Activated CD8-positive, alpha-beta T cell treated with anti-CD3 and anti-CD28 coated beads, Interleukin-2, amount 10 ng/mL, durations not matched to agents 7 days and 5 days (primary cell): ENCODE measurements around the gene ZBTB17. TPM values are rescaled to one million over a fixed set of nuclear protein-coding genes. Genes with fewer than 3 reads are reported as not detected.
"Not testable (repeated sequence)": the region's sequence is repeated elsewhere in the genome, so short reads cannot be mapped to it uniquely, and the experiment has no call there.

Experiments
- ATAC-seq: fragments of 150-1000 bp; cut with Tn5 transposase; one replicate; pipeline ENCODE4 v1.10.0; 2021; ENCODE audit warnings: moderate library complexity
- CTCF ChIA-PET: fragments of 350-600 bp; sonication (Branson Sonifier 250); formaldehyde crosslinking; loops from one replicate; lab custom pipeline; 2021; ENCODE audit warnings: antibody characterized with exemption; lab: Charles Lee
- POLR2A ChIA-PET: fragments of 350-600 bp; sonication (Branson Sonifier 250); formaldehyde crosslinking; loops from one replicate; lab custom pipeline; 2021; ENCODE audit warnings: antibody characterized with exemption; lab: Charles Lee
- DNase-seq: peaks from one replicate; pipeline ENCODE4 v3.0.0-alpha.2; 2020
- H3K27ac Mint-ChIP-seq: one replicate; pipeline ENCODE4 v1.8.0; 2021; ENCODE audit warnings: mild to moderate bottlenecking, mixed read lengths
- H3K27me3 Mint-ChIP-seq: one replicate; pipeline ENCODE4 v1.8.0; 2021; ENCODE audit warnings: low read depth, mixed read lengths
- H3K36me3 Mint-ChIP-seq: one replicate; pipeline ENCODE4 v1.8.0; 2021; ENCODE audit warnings: low read depth, mixed read lengths
- H3K4me1 Mint-ChIP-seq: one replicate; pipeline ENCODE4 v1.8.0; 2021; ENCODE audit warnings: low read depth, mixed read lengths
- H3K4me3 Mint-ChIP-seq: one replicate; pipeline ENCODE4 v1.8.0; 2021; ENCODE audit warnings: mild to moderate bottlenecking, mixed read lengths
- H3K9me3 Mint-ChIP-seq: one replicate; pipeline ENCODE4 v1.8.0; 2022; ENCODE audit warnings: mixed read lengths; ENCODE audit not compliant: insufficient read depth
- total RNA-seq, 2 experiments: library from RNA; stranded (reverse); gene quantifications; one replicate each; pipeline ENCODE4 v1.2.3, GENCODE V29; 2021

The ZBTB17 gene
- total RNA-seq, 2 experiments from 2014 or later = 32.3 to 33.3 TPM

DNA sequence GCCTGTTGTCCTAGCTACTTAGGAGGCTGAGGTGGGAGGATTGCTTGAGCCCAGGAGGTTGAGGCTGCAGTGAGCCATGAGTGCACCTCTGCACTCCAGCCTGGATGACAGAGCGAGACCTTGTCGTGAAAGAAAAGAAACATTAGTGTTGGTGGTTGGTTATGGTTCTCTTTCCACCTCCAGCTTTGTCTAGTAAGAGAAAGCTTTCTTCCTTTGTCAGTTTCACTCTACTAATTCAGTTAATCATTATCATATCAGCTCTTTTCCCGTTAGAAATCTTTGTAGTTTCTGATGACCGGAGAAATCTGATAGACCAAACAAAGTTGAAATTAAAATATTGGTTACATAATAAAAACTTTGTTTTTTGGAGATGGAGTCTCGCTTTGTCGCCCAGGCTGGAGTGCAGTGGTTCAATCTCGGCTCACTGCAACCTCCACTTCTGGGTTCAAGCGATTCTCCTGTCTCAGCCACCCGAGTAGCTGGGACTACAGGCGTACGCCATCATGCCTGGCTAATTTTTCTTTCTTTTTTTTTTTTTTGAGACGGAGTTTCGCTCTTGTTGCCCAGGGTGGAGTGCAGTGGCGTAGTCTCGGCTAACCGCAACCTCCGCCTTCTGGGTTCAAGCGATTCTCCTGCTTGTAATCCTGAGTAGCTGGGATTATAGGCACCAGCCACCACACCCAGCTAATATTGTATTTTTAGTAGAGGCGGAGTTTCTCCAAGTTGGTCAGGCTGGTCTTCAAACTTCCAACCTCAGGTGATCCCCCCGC lies 78.9 kb downstream of the ZBTB17 start:
- Mint-ChIP-seq H3K36me3 (peaks cover 25% of the 10 kb centered on the region), H3K4me1 (peaks cover 35% of the 10 kb centered on the region)
- H3K27me3 Mint-ChIP-seq, H3K27ac Mint-ChIP-seq, CTCF ChIA-PET, H3K9me3 Mint-ChIP-seq, ATAC-seq, DNase-seq, POLR2A ChIA-PET, H3K4me3 Mint-ChIP-seq: not testable (repeated sequence)

DNA sequence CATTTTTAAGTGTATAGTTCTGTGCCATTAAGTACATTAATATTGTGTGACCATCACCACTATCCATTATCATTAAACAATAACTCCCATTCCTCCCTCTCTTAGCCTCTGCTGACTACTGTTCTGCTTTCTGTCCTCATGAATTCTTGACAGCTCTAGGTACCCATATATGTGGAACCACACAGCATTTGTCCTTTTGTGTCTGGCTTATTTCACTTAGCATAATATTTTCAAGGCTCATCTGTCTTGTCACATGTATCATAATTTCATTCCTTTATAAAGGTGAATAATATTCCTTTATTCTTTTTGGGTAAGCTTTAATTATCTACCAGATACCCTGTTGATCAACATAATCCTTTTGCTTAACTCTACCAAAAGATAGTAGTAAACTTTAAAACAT lies 80.7 kb downstream of the ZBTB17 start:
- H3K9me3 Mint-ChIP-seq = no peaks in the 10 kb centered on the region
- POLR2A ChIA-PET = no interaction called here
- peaks cover 24% of the 10 kb centered on the region for H3K4me1 Mint-ChIP-seq
- CTCF ChIA-PET = no interaction called here
- no peaks in the 10 kb centered on the region for H3K27me3 Mint-ChIP-seq
- ATAC-seq = no peak
- DNase-seq = no peak
- H3K27ac Mint-ChIP-seq = peak overlapping the region; percentile 9
- H3K36me3 Mint-ChIP-seq = peaks cover 32% of the 10 kb centered on the region
- H3K4me3 Mint-ChIP-seq = no peak overlapping the region

DNA sequence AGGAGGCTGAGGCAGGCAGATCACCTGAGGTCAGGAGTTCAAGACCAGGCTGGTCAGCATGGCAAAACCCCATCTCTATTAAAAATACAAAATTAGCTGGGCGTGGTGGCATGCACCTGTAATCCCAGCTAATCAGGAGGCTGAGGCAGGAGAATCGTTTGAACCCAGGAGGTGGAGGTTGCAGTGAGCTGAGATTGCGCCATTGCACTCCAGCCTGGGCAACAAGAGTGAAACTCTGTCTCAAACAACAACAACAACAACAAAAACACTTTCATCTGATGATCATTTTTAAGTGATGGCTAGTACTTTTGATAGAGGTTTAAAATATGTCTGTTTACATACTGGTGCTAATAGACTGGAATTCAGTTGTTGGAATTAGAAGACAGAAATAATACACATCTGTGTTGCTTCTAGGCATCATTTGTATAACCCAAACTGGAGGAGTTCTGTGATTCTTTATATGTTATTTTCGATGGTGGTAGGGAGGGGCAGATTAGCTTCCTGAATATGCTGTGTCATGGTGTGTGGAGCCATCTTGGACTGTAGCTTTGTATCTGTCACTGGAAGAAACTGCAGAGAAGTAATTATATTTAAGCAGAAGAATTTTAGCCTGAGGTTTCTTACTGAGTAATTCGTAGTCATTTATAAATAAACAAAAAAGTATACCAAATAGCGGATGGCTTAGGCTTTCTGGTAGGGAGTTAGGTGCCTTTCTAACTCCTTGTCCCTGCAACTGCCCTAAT lies 82.9 kb downstream of the ZBTB17 start:
- POLR2A ChIA-PET, ATAC-seq, H3K27me3 Mint-ChIP-seq, H3K4me3 Mint-ChIP-seq, H3K9me3 Mint-ChIP-seq, DNase-seq: not testable (repeated sequence)
- CTCF ChIA-PET = interaction anchor here (1.1 kb wide), 1 partner anchor 101 kb away, joined by 4 read pairs; no protein-coding TSS in a partner anchor
- H3K27ac Mint-ChIP-seq = peak overlapping the region; percentile 30
- peaks cover 22% of the 10 kb centered on the region for H3K4me1 Mint-ChIP-seq
- H3K36me3 Mint-ChIP-seq = peaks cover 33% of the 10 kb centered on the region

Other genes with a start within 250 kb of the ZBTB17 start
- 1 to 10 TPM; 1.6 TPM for gene SLC25A34, start 239.8 kb downstream of the ZBTB17 start, total RNA-seq
- not detected for gene TMEM82, start 233.6 kb downstream of the ZBTB17 start, total RNA-seq
- gene FBLIM1, start 217.3 kb downstream of the ZBTB17 start, total RNA-seq = not detected
- 1 to 10 TPM; 2.4 to 2.8 TPM for gene UQCRHL, start 168.5 kb downstream of the ZBTB17 start, total RNA-seq
- gene SPEN, start 128.4 kb downstream of the ZBTB17 start, total RNA-seq = 10 to 100 TPM; 65.0 to 66.3 TPM
- not detected for gene SRARP, start 28.1 kb upstream of the ZBTB17 start, total RNA-seq
- not detected for gene HSPB7, start 41.9 kb upstream of the ZBTB17 start, total RNA-seq
- gene CLCNKA, start 45.9 kb upstream of the ZBTB17 start, total RNA-seq = not detected
- gene CLCNKB, start 67.7 kb upstream of the ZBTB17 start, total RNA-seq = not detected
- 1 to 10 TPM; 6.0 to 6.1 TPM for gene FAM131C, start 97.5 kb upstream of the ZBTB17 start, total RNA-seq
- gene EPHA2, start 180.0 kb upstream of the ZBTB17 start, total RNA-seq = not detected
- 10 to 100 TPM; 11.4 to 11.9 TPM for gene ARHGEF19, start 236.6 kb upstream of the ZBTB17 start, total RNA-seq